ENCODE results near the gene PLEKHG5.
A peak's percentile ranks its signal among the peaks of the same experiment; 100 is the strongest.
"Not testable (repeated sequence)": the region's sequence is repeated elsewhere in the genome, so short reads cannot be mapped to it uniquely, and the experiment has no call there.

The PLEKHG5 gene

DNA sequence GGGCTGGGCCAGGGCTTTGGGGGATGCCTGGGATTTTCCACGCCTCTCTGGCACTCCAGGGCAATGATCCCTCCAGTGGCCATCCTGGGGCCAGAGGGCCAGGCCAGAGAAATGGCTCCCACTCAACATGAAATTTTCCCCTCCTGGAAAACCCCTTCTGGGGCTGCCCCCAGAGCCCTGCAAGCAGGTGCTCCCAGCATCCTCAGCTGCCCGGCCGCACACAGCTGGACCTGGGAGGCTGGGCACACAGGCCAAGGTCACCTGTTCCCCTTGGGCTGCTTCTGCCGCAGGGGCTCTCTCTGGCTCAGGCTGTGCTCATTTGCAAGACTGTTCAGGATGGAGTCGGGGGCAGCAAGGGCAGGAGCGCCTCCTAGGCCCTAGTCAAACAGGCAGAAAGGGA is 63.0 kb downstream of the PLEKHG5 start:
- DNase-seq (ENCODE audit: low read depth in 2 of 3, low spot score in 1 of 3): not testable (repeated sequence)

GRCh38 chr1:6427441-6428390 is 63.8 kb downstream of the PLEKHG5 start:
- DNase-seq (ENCODE audit: low read depth in 2 of 3, low spot score in 1 of 3): no peak

DNA sequence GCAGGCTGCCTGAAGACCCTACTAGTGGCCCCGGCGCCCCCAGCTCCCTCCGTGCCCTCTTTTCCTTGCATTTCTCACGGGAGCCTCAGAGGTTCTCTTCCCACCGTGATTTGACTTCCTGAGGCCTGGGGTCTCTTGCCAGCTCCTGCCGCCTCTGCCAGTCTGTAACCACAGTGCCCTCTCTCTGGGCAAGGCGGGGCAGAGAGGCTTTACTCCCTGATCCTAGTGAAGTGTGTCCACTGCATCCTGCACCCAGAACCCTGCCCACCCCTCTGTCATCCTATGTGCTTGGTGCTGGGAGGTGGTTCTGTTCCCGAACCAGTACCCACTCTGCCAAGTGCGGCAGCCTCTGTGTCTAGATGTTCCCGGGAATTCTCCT is 64.5 kb downstream of the PLEKHG5 start:
- DNase-seq (ENCODE audit: low read depth in 2 of 3, low spot score in 1 of 3): no peak

DNA sequence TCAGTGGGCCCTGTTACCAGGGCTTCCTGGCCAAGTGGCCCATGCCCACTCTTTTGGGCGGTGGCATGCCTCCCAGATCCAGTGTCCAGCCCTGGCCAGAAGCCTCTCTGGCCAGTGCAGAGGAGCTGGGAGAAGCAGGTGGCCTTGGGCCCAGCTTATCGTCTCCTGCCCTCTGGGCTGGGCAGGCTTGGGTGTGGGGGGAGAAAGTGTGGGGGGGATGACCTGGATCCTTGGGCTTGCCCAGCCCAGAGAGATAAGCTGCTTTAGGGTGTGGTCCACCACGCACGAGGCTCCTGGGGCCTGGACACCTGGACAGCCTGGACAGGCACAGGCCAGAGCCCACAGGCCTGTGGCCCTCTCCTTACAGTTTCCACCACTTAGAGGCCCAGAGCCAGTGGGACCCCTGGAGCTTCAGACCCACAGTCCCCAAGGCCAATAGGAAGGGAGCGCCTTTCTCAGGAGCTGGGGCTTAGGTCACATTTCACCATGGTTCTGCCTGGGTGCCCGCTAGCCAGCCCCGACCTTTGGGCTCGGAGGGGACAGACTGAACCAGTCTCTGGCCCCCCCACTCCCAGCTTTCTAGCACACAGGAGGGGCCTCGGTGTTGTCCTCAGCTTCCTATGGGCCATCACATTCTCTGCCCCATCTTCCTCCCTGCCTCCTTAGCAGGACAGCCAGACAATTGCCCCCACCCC is 65.0 kb downstream of the PLEKHG5 start:
- DNase-seq (ENCODE audit: low read depth in 2 of 3, low spot score in 1 of 3): no peak

DNA sequence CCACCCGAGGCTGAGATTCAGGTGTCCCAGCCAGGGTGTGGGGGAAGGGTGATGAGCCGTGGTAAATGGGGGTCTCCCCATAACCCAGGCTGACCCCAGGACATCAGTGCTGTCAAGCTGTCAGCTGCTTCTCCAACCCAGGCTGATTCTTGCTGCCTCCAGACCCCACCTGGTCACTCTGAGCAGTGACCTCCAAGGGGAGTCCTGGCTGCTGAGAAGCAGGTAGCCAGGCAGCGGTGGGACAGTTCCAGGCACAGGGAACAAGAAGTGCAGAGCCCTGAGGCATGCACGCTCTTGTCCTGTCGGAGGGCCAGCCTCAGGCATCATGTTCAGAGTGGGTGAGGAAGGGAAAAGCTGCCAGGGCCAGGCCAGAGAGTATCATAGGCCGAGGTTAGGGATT is 65.8 kb downstream of the PLEKHG5 start:
- DNase-seq (ENCODE audit: low read depth in 2 of 3, low spot score in 1 of 3): no peak

DNA sequence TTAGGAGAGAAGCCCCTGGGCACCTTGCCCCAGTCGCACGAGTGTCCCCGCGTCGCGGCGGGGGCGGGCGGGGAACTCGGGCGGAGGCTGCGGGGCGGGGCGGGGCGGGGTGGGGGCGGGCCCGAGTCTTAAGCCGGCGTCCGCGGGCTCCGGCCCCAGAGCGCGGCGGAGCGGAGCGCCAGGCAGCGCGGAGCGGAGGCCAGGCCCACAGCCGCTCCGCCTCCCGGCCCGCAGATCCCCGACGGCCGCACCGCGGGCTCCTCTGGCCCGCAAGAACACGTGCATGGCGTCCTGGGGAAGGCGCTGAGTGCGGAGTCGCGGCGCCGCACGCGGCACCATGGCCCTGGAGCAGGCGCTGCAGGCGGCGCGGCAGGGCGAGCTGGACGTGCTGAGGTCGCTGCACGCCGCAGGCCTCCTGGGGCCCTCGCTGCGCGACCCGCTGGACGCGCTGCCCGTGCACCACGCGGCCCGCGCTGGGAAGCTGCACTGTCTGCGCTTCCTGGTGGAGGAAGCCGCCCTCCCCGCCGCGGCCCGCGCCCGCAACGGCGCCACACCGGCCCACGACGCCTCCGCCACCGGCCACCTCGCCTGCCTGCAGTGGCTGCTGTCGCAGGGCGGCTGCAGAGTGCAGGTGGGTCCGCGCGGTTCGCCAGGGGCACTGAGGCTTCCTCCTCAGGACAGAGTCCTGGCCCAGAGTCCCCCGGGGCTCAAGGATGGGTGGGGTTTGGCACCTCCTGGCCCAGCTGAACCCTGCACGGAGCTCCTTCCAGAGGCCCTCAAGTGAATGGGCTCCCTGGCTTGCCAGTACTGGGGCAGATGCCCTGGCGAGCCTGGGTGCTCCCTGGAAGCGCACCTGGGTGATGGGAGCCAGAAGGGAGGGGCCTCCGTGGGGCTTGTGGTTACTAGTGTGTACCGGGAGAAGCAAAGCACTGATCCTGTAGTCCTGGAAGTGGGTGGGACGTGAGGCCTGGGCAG is 66.6 kb downstream of the PLEKHG5 start, which contains the start of gene ESPN:
Gene ESPN, plus strand, starts transcription at position 158 of the 975 bp plus-strand sequence. Its CDS starts 180 bp downstream, at position 338.
- DNase-seq (ENCODE audit: low read depth in 2 of 3, low spot score in 1 of 3): no peak

- no peak for DNase-seq (ENCODE audit: low read depth in 2 of 3, low spot score in 1 of 3)
These were observed 67.4 kb downstream of the PLEKHG5 start for GRCh38 chr1:6424000-6424565.

- DNase-seq (ENCODE audit: low read depth in 2 of 3, low spot score in 1 of 3): peak; percentile 46 to 72 (median 58)
These were observed 68.0 kb downstream of the PLEKHG5 start for GRCh38 chr1:6423321-6423999.

- no peak for DNase-seq (ENCODE audit: low read depth in 2 of 3, low spot score in 1 of 3)
These were observed 70.2 kb downstream of the PLEKHG5 start for GRCh38 chr1:6421266-6421665.

- DNase-seq (ENCODE audit: low read depth in 2 of 3, low spot score in 1 of 3): no peak
These were observed 70.9 kb downstream of the PLEKHG5 start for GRCh38 chr1:6420454-6421042.

GRCh38 chr1:6419804-6420453 is 71.5 kb downstream of the PLEKHG5 start, which contains the start of gene HES2:
Gene HES2 (minus strand): TSS chr1:6419919. CDS start chr1:6419820, 99 bp downstream.
- DNase-seq (ENCODE audit: low read depth in 2 of 3, low spot score in 1 of 3): no peak

GRCh38 chr1:6419397-6419803 is 72.1 kb downstream of the PLEKHG5 start:
- DNase-seq (ENCODE audit: low read depth in 2 of 3, low spot score in 1 of 3): no peak

DNA sequence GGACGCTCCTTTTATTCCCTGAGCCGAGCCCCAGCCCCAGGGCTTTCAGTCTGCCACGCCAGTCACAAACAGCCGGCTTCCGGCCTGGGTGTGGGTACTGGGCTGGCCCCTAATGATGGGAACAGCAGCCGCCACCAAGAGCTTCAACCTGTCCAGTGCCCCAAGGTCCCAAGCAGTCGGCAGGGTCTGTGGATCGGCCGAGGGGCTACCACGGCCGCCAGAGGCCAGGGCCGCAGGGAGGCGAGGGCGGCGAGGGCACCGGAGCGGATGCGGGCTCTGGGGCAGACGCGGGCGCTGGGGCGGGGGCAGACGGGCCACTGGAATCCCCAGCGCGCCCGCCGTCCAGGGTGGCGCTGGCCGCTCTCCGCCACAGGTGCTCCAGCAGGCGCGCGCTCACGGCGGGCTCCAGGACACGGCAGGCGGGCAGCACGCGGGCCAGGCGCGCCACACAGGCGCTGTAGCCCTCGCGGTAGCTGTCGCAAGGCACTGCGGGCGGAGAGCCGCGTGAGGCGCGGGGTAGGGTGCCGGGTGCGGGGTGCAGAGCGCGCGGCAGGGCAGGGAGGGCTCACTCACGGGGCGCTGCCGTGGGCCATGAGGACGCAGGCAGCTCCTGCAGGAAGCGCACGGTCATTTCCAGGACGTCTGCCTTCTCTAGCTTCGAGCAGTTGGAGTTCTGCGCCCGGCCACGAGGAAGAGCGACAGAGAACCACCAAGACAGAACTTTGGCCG is 72.6 kb downstream of the PLEKHG5 start:
- DNase-seq (ENCODE audit: low read depth in 2 of 3, low spot score in 1 of 3): no peak

GRCh38 chr1:6417961-6418667 is 73.4 kb downstream of the PLEKHG5 start:
- DNase-seq (ENCODE audit: low read depth in 2 of 3, low spot score in 1 of 3): no peak
